Activated gamma-delta T cell treated with Interleukin-2 at 50 U/mL for 16 hours (primary cell): ENCODE data around the gene UBE2V1.
"Not testable (repeated sequence)": the region's sequence is repeated elsewhere in the genome, so short reads cannot be mapped to it uniquely, and the experiment has no call there.

Source experiments
- DNase-seq: peaks from one replicate; pipeline ENCODE4 v3.0.0-alpha.2; 2020

The UBE2V1 gene

GRCh38 chr20:50113420-50114224, 672 bp upstream of the UBE2V1 start:
- DNase-seq, result no peak

GRCh38 chr20:50111829-50112495, 988 bp downstream of the UBE2V1 start:
- DNase-seq, result no peak

DNA sequence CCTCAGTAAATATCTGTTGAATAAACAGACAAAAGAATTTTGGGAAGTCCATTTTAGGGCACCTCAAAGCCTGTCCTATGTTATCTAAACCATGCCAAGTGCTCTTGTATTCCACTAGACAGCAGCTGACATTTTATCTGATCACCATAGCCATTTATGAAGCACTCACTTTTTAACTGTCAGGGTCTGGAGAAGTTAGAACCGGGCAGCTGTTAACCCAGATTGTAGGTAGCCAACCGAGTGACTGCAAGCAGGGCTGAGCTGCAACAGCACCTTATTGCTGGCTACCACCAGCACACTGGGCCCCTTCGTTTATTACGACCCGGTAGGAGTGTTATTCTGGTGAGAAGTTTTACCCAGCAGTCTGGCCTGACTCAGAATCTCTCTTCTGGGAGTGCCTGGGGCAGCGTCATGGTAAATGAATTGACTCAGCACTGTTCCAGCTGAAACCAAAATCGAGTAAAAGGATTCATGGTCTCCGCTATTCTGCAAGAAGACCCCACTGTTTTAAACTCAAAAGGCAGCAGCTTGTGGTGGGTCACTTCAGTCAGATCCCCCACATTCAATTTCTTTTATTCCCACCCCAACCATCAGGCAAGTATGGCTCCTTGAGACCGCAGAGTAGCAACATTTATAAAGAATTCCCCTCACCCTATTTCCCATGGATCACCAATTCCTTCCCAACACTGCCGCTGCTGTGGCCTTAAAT, 1.7 kb downstream of the UBE2V1 start:
- DNase-seq, result no peak

DNA sequence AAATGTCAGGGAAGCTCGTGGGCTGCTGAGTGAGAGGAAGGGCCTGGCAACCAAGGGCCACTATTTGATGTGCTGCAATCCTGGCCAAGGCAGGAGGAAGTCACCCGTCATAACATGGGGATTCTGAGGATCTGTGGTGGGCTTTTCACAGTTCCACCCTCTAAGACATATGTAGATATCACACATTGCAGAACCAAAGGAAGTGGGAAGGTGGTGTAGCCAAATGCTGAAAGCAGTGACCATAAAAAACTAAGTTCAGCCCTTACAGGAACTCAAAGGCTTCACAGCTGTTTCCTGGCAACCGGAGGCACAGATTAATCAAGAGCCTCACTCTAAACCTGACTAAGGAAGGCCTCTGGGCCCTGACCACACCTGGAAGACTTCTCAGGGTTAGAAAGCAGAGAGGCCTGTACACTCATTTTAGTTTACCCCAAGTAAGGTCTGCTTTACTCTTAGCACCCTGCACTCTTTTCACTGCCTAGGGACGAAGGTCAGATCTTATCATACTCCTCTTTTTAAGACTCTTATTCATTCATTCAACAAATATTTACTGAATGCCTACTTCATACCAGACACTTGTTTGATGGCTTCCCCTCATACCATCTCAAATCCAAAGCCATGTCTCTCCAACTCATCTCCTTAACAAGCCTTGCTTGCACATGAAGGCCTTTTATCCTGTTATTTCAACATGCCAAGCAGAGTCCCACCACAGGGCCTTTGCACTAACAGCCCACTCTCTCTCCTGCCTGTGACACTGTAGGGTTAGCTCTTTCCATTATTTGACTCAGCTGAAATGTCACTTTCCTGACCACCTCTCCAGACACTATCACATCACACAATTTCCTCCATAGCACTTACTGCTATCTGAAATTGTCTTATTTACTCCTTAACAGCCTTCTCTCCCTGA, 2.6 kb downstream of the UBE2V1 start:
- DNase-seq, result peak; percentile 50

DNA sequence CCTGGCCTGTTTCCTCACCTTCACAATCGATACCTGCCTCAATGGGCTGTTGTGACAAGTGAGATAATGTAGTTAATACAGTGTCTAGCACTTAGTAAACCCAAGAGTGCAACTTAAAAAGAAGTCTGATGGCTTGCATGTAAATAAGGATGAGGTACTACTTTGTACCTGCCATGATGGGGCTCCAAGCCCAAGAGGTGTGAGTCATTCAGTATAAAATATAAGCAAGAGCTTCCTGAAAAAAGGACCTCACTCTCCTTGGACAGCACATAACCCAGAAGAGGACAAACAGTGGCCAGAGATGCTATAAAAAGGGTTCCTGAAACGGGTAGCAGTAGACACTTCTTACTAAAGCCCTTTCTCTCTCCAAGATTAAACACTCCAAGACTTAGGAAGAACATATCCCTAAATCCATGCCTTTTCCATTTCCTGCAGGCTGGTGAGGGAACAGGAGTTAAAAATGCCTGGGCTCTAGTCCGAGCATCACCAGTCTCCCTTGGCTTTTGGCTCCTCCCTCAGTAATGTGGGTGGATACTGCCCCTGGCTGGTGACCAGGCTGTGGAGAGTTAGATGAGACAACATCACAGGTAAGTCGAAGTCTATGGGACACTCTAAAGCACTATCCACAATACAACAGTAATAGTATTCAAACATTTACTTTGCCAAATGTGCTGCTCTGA, 4.3 kb downstream of the UBE2V1 start:
- no peak for DNase-seq

GRCh38 chr20:50107796-50108331, 5.1 kb downstream of the UBE2V1 start:
- no peak for DNase-seq

DNA sequence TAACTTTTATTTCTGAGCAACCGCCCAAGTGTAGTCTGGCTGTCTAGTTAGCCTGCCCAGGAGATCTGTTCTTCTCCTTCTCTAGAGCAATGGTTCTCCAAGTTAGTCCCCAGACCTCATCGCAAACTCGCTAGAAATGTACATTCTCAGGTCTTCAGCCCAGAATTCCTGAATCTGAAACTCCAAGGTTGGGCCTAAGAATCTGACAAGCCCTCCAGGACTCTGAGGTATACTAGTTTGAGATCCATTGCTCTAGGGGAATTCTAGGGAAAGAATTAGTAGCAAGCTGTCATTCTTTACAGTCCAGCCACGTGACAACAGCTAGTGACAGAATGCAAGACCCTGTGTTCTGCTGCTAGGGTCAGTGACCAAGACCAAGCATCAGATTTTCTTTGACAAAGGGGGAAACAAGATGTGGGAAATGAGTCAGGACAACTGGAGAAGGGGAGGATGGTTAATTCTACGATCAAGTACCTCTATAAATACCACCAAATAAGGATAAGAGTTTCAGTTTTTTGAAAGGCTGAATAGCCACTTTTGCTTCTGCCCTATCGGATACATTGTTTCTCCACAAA, 5.8 kb downstream of the UBE2V1 start:
- DNase-seq, result no peak

DNA sequence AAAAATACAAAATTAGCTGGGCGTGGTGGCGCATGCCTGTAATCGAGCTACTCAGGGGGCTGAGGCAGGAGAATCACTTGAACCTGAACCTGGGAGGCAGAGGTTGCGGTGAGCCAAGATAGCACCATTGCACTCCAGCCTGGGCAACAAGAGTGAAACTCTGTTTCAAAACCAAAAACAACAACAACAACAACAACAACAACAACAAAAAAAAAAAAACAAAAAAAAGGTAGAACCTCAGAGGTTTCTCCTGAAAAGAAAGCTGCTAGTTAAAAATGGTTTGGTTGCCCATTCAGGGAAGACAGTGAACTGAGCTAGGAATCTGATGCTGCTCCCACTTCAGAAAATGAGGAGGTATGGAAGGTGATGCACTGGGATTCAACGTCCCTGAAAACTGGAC, 6.3 kb downstream of the UBE2V1 start:
- not testable (repeated sequence) for DNase-seq

- DNase-seq, result not testable (repeated sequence)
Observed at GRCh38 chr20:50103464-50104107, 9.4 kb downstream of the UBE2V1 start.

DNA sequence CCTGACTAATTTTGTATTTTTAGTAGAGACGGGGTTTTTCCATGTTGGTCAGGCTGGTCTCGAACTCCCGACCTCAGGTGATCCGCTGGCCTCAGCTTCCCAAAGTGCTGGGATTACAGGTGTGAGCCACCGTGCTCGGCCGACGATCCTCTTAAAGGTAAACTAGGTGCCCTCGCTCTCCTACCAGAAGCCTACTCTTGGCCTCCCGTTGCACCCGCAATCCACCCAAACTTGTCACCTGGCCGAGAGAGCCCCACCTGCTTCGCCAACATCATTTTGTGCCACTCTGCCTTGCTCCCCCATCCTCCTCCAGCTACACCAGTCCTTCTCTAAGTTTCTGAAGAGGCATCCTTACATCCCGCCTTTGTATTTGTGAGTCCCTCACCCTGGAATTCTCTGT, 10.4 kb downstream of the UBE2V1 start:
- DNase-seq, result not testable (repeated sequence)

DNA sequence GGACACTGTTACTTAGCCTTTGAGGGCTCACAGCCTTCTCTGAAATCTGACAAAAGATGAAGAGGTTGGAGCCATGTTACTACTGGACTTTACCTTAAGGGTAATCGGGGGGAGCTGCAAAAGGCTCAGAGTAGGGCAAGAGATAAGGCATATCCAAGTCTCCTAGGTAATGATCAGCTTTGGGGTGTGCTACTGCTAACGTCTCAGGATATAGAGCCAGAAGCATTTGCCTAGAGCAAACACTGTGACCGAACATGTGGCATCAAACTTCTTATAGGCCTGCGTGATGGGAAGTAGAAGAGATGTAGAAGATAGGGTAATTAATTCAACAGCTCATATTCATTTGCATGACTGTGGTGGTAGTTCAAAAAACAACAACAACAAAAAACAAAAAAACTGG, 11.1 kb downstream of the UBE2V1 start:
- DNase-seq, result no peak

- no peak for DNase-seq
Observed at GRCh38 chr20:50101281-50101680, 11.7 kb downstream of the UBE2V1 start.

- no peak for DNase-seq
Observed at GRCh38 chr20:50100552-50100951, 12.4 kb downstream of the UBE2V1 start.

GRCh38 chr20:50099565-50099991, 13.4 kb downstream of the UBE2V1 start:
- no peak for DNase-seq

DNA sequence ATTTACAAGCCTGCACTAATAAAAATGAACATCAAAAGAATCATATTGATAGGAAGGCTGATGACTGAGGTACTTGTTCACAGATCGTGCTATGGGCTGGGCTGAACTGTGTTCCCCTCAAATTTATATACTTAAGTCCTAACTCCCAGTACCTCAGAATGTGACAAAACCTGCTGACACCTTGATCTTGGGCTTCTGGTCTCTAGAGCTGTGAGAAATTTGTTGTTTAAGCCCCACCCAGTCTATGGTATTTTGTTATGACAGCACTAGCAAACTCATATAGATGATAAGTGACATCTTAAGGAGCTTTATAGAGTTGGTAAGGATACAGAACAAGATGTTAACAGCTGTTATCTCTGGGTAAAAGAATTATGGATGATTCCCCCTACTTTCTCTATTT, 13.8 kb downstream of the UBE2V1 start:
- no peak for DNase-seq

DNA sequence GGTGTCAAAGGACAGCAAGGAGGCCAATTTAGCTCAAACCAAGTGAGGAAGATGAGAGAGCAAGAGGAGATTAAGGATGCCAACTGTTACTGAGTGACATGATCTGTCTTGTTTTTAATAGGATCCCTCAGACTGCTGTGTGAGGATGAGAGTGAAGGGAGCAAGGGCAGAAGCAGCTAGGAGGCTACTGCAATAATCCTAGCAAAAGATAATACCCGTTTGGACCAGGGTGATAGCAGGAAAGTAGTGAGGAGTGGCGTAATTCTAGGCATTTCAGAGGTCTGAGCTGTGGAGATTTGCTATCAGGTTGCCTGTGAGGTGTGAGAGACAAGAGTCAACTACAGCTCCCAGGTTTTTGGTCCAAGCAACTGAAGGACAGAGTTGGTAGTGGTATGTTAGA, 14.7 kb downstream of the UBE2V1 start:
- no peak for DNase-seq

DNA sequence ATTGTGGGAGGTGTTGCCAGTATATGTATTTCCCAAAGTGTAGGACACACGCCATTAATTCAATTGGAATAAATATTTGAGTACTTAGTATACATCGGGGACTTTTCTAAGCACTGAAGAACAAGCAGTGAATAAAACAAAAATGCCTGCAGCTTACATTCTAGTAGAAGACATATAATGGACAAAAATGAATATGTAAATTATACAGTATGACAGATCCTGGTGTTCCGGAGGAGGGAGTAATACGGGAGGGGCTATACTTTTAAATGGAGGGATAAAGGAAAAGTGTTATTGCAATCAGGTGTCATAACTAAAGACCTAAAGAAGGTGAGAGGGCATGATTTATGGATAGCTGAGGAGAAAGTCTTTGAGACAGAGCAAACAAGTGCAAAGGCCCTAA, 15.1 kb downstream of the UBE2V1 start:
- DNase-seq, result no peak

- no peak for DNase-seq
Observed at GRCh38 chr20:50096237-50096636, 16.7 kb downstream of the UBE2V1 start.

DNA sequence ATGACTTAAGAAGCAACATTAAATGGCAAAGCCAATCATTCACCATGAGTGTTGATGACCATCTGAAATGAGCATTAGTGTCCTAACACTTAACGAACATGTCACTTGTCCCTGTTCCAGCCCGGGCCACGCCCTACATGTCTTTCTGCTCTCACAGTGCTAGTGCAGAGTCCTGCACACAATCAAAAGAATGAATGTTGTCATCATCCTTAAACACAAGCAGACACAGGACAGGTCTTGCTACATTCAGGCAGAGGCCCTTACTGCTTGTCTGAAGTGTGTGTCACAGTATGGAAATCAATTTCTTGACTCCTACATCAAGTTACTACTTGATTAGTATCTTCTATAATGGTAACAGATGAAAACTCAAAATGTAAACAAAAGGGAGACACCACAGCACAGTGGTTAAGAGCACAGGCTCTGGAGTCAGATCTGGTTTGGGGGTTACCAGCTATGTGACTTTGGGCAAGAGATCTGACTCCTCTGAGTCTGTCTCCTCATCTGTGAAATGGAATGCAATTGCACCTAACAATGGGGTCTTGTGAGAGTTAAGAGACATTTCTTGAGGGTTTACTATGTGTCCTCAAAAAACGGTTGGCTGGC, 17.4 kb downstream of the UBE2V1 start:
- no peak for DNase-seq

GRCh38 chr20:50094522-50094921, 18.4 kb downstream of the UBE2V1 start:
- no peak for DNase-seq

DNA sequence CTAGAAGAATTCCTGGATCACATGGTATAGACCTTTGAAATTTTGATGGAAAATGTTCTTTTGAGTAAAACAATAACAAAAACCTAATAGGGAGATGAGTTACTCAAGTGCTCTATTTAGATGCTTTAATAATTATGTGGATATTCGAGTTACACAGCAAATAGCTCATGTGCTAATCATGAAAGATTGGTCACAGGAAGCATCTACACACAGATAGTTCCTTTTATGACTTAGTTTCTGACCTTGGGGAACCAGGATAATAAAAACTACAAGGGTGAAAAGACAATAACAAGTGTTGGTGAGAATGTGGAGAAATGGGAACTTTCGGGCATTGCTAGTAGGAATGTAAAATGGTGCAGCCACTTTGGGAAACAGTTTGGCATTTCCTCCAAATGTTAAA, 19.7 kb downstream of the UBE2V1 start:
- DNase-seq, result no peak
